OCI-LY3 (cell line): ENCODE results near the gene ZSCAN20.

Experiments
- H2AFZ ChIP-seq: fragments of 200-600, 300-600 bp; shearing (Covaris generic); 2 replicates; pipeline ENCODE4 v1.6.0; 2014; ENCODE audit warnings: antibody characterized with exemption, low read depth, low read length
- H3K27ac ChIP-seq: fragments of 200-600, 300-600 bp; sonication (generic); 2 replicates; pipeline ENCODE4 v1.5.1; 2014; ENCODE audit warnings: mild to moderate bottlenecking, low read length, moderate library complexity, mixed read lengths
- H3K27me3 ChIP-seq: fragments of 200-600, 300-600 bp; sonication (generic); 2 replicates; pipeline ENCODE4 v1.6.1; 2014; ENCODE audit warnings: low read depth, low read length, mixed read lengths
- H3K36me3 ChIP-seq: fragments of 200-600, 300-600 bp; sonication (generic); replicated peaks from 2 replicates; pipeline ENCODE3; 2014; ENCODE audit warnings: low read depth, low read length, mixed read lengths
- H3K4me1 ChIP-seq: fragments of 300-600, 200-600 bp; sonication (generic); 2 replicates; pipeline ENCODE4 v1.6.1; 2014; ENCODE audit warnings: low read length, mixed read lengths
- H3K4me2 ChIP-seq: fragments of 200-600, 300-600 bp; sonication (generic); 2 replicates; pipeline ENCODE4 v1.6.1; 2014; ENCODE audit warnings: low read length, mixed read lengths
- H3K4me3 ChIP-seq: fragments of 300-600, 200-600 bp; sonication (generic); 2 replicates; pipeline ENCODE4 v1.5.1; 2014; ENCODE audit warnings: antibody characterized with exemption, mild to moderate bottlenecking, low read length, moderate library complexity
- H3K79me2 ChIP-seq: fragments of 300-600, 200-600 bp; shearing (Covaris generic); 2 replicates; pipeline ENCODE4 v1.6.1; 2014; ENCODE audit warnings: mild to moderate bottlenecking, low read length, mixed read lengths
- H3K9ac ChIP-seq: fragments of 300-600, 200-600 bp; shearing (Covaris generic); 2 replicates; pipeline ENCODE4 v1.6.0; 2014; ENCODE audit warnings: mild to moderate bottlenecking, low read length, moderate library complexity
- H3K9me3 ChIP-seq: fragments of 200-600, 300-600 bp; shearing (Covaris generic); 2 replicates; pipeline ENCODE4 v1.6.1; 2014; ENCODE audit warnings: low read length, mixed read lengths; ENCODE audit not compliant: insufficient read depth
- H4K20me1 ChIP-seq: fragments of 200-600, 300-600 bp; sonication (generic); 2 replicates; pipeline ENCODE4 v1.6.1; 2016; ENCODE audit warnings: low read length, mixed read lengths; ENCODE audit not compliant: insufficient read depth
- CTCF ChIP-seq: fragments of 200-600, 300-600 bp; sonication (generic); IDR thresholded peaks from 2 replicates; pipeline ENCODE4 v1.5.1; 2014; ENCODE audit warnings: antibody characterized with exemption, low read length, low read depth
- EZH2phosphoT487 ChIP-seq: fragments of 200-600 bp; shearing (Covaris generic); IDR thresholded peaks from 2 replicates; pipeline ENCODE4 v1.6.1; 2018; ENCODE audit warnings: antibody characterized with exemption, mixed run types, low read depth

ZSCAN20 gene

GRCh38 chr1:33537885-33538284 is 65.4 kb downstream of the ZSCAN20 start:
- Histone ChIP-seq H3K27me3 (no peaks in the 10 kb centered on the region), H2AFZ (no peak overlapping the region), H3K79me2 (no peaks in the 10 kb centered on the region), H4K20me1 (no peaks in the 10 kb centered on the region), H3K4me3 (no peak overlapping the region), H3K27ac (no peak overlapping the region), H3K36me3 (no peaks in the 10 kb centered on the region), H3K9ac (no peak overlapping the region), H3K4me1 (no peaks in the 10 kb centered on the region), H3K9me3 (no peaks in the 10 kb centered on the region), H3K4me2 (no peak overlapping the region)
- no peak for TF ChIP-seq CTCF
- no peak for TF ChIP-seq EZH2phosphoT487

- no peak overlapping the region for H3K9ac ChIP-seq
- H3K79me2 ChIP-seq: no peaks in the 10 kb centered on the region
- no peak overlapping the region for H2AFZ ChIP-seq
- H3K4me3 ChIP-seq: no peak overlapping the region
- TF ChIP-seq EZH2phosphoT487 (no peak), CTCF (no peak)
- H4K20me1 ChIP-seq: no peaks in the 10 kb centered on the region
- H3K27ac ChIP-seq: no peak overlapping the region
- H3K36me3 ChIP-seq: no peaks in the 10 kb centered on the region
- H3K9me3 ChIP-seq: no peaks in the 10 kb centered on the region
- H3K4me1 ChIP-seq: no peaks in the 10 kb centered on the region
- no peaks in the 10 kb centered on the region; the same call in 1 of the 2 replicates for H3K27me3 ChIP-seq
- no peak overlapping the region for H3K4me2 ChIP-seq
Observed at GRCh38 chr1:33541966-33542365, 69.5 kb downstream of the ZSCAN20 start.
